Pulmonary artery endothelial cell (primary cell): ENCODE measurements around the gene CEP41. TPM values are rescaled to one million over a fixed set of nuclear protein-coding genes. Genes with fewer than 3 reads are reported as not detected.

Experiments used
- DNase-seq: peaks from one replicate; pipeline ENCODE4 v3.0.0-alpha.2; 2011; ENCODE audit warnings: low read depth, low spot score
- total RNA-seq: library from RNA; depleted of rRNA; stranded (reverse); fragments of >200 nt; gene quantifications from 2 replicates; pipeline ENCODE4 v1.2.3, GENCODE V29; 2014

Gene CEP41
- total RNA-seq, 1 donor from 2014 or later, result 6.3 TPM

GRCh38 chr7:130352194-130353074 is 88.4 kb downstream of the CEP41 start:
- no peak for DNase-seq

- DNase-seq, result no peak
Measured at GRCh38 chr7:130351791-130352090, 89.1 kb downstream of the CEP41 start.

GRCh38 chr7:130350945-130351790 is 89.6 kb downstream of the CEP41 start:
- DNase-seq, result no peak

GRCh38 chr7:130349911-130350782 is 90.7 kb downstream of the CEP41 start:
- no peak for DNase-seq

DNA sequence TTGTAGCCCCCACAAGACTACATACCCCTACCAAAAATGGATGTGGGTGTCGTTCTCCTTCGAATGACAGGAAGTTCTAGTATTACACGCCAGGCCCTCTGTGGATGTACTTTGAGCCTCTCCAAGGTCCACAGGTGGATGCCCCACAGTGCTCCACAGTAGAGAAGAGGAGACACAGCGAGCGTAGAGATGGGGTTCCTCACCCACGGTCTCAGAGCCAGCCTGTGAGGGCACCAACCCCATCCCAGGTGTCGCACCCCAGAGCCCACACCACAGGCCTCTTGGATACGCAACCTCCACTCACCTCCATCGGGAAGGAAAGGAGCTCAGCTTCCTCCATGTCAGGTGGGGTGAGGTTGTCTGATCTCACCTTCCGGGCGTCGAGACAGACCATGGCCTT is 93.9 kb downstream of the CEP41 start:
- no peak for DNase-seq

DNA sequence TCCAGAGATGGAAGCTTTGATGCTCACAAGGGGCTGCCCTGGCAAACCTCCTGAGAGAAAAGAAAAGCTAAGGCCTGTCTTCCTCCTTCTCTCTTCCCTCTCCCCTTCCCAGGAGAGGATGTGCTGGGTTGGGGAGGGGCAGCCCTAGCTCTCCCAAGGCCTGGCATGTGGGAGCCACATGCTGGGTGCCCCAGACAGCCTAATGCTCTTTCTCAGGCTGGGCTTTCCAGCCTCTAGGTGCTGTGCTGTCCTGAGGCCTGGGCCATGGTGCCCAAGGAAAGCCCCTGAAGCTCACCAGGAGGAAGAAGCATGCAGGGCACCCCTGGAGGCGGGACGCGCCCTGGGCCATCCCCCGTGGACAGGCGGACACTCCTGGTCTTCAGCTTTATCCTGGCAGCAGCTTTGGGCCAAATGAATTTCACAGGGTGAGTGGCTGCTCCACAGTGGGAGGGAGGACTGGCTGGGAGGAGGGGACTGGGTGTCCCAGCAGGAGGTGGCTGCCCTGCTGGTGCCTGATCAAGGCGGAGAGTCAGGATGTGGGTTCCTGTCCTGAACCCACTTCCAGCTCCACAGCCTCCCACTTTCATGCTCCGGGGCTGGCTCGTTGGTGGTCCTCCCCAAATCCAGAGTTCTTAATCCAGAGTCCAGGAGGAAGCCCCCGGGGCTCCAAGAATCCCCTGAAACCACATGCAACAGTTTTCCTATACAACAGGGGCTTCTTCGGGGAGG is 94.5 kb downstream of the CEP41 start:
- no peak for DNase-seq

GRCh38 chr7:130345725-130346124 is 95.1 kb downstream of the CEP41 start:
- no peak for DNase-seq

DNA sequence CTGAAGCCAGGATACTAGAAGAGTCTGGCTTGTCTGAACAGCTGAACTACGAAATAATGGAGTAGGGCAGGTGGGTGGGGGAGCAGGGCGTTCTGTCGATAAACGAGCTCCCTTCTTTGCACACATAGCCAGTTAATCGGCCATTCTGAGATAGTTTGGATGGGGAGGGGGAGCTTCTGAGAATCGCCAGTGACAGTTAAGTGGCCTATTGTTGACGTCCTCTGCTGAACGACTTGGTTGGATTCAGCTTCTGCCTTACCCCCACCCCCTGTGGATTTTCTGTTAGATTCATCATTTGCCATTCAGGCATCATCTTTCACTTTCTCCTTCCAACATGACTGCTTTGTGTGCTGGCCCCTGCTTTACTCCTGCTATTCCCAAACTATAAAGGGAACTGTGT is 95.7 kb downstream of the CEP41 start:
- DNase-seq, result no peak

DNA sequence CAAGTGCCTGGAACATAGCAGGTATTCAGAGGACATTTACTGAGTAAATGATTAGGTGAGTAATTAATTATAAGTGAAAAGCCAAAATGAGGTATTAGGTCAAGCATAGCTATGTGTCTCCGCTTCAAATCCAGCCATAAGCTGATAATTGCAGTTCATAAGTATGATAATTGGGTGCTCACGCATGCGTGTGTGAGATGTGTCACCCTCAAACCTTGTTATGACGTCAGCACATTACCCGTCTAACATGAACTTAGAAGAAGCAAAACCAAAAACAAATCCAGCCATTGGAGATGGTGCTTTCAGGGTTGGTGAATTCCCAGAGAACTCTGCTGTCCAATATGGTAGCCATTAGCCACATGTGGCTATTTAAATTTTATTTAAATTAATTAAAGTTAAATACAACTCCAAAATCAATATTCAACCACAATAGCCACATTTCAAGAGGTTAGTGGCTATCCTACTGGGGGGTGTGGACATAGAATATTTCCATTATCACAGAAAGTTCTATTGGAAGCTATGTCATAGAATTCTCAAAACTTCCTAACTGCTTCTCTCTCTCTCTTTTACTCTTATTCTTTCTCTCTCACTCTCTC is 96.4 kb downstream of the CEP41 start, which contains the start of gene CPA5:
Gene CPA5 (plus strand): TSS at position 546 of the 596 bp plus-strand sequence. CDS start 1,670 bp downstream, outside the sequence.
- DNase-seq, result no peak

Other genes with a start within 250 kb of the CEP41 start
- 8.3 and 10.2 TPM in 2 replicates for gene TMEM209, start 235.6 kb downstream of the CEP41 start, total RNA-seq
- gene SSMEM1, start 233.2 kb downstream of the CEP41 start, total RNA-seq, result not detected in 2 replicates
- not detected in 2 replicates for gene CPA2, start 174.2 kb downstream of the CEP41 start, total RNA-seq
- 0.39 and 0.59 TPM in 2 replicates for gene CPA4, start 147.9 kb downstream of the CEP41 start, total RNA-seq
- not detected in 2 replicates for gene CPA5, start 96.2 kb downstream of the CEP41 start, total RNA-seq
- not detected in 2 replicates for gene CPA1, start 60.5 kb downstream of the CEP41 start, total RNA-seq
- gene MEST, start 51.1 kb upstream of the CEP41 start, total RNA-seq, result 5.3 and 8.4 TPM in 2 replicates
- 12.4 and 22.2 TPM in 2 replicates for gene COPG2, start 227.7 kb upstream of the CEP41 start, total RNA-seq
- gene TSGA13, start 245.5 kb upstream of the CEP41 start, total RNA-seq, result not detected in 2 replicates